Measurements from ENCODE around the gene SRC.
A peak's percentile ranks its signal among the peaks of the same experiment; 100 is the strongest.

The SRC gene

GRCh38 chr20:37382482-37383120, 36.7 kb downstream of the SRC start:
- no peak for DNase-seq (ENCODE audit: low read depth in 2 of 2)

GRCh38 chr20:37383229-37383989, 37.5 kb downstream of the SRC start:
- DNase-seq (ENCODE audit: low read depth in 2 of 2) = no peak

- peak; percentile 43 to 67 for DNase-seq (ENCODE audit: low read depth in 2 of 2)
Observed at GRCh38 chr20:37384683-37385174, 38.8 kb downstream of the SRC start.

GRCh38 chr20:37385176-37385575, 39.2 kb downstream of the SRC start:
- DNase-seq (ENCODE audit: low read depth in 2 of 2) = no peak

GRCh38 chr20:37385659-37386504, 39.9 kb downstream of the SRC start:
- no peak for DNase-seq (ENCODE audit: low read depth in 2 of 2)

- no peak for DNase-seq (ENCODE audit: low read depth in 2 of 2)
Observed at GRCh38 chr20:37386505-37387251, 40.7 kb downstream of the SRC start.

- DNase-seq (ENCODE audit: low read depth in 2 of 2) = no peak
Observed at GRCh38 chr20:37387519-37388269, 41.8 kb downstream of the SRC start.

GRCh38 chr20:37388831-37389230, 42.9 kb downstream of the SRC start:
- DNase-seq (ENCODE audit: low read depth in 2 of 2) = no peak

- no peak for DNase-seq (ENCODE audit: low read depth in 2 of 2)
Observed at GRCh38 chr20:37389241-37389747, 43.4 kb downstream of the SRC start.

GRCh38 chr20:37389844-37390275, 43.9 kb downstream of the SRC start:
- no peak for DNase-seq (ENCODE audit: low read depth in 2 of 2)

GRCh38 chr20:37390503-37390890, 44.6 kb downstream of the SRC start:
- DNase-seq (ENCODE audit: low read depth in 2 of 2) = no peak

GRCh38 chr20:37390891-37391525, 45.1 kb downstream of the SRC start:
- no peak for DNase-seq (ENCODE audit: low read depth in 2 of 2)

GRCh38 chr20:37392441-37393195, 46.7 kb downstream of the SRC start:
- no peak for DNase-seq (ENCODE audit: low read depth in 2 of 2)

- no peak for DNase-seq (ENCODE audit: low read depth in 2 of 2)
Observed at GRCh38 chr20:37393196-37393862, 47.4 kb downstream of the SRC start.

- no peak for DNase-seq (ENCODE audit: low read depth in 2 of 2)
Observed at GRCh38 chr20:37393863-37394542, 48.1 kb downstream of the SRC start.

- no peak for DNase-seq (ENCODE audit: low read depth in 2 of 2)
Observed at GRCh38 chr20:37394543-37395409, 48.8 kb downstream of the SRC start.

GRCh38 chr20:37395410-37395797, 49.5 kb downstream of the SRC start:
- no peak for DNase-seq (ENCODE audit: low read depth in 2 of 2)

Data from activated CD8-positive, alpha-beta memory T cell treated with anti-CD3 and anti-CD28 coated beads for 4 hours (primary cell).